WTC11 (cell line): ENCODE results near the gene PXN.
"Not testable (repeated sequence)": the region's sequence is repeated elsewhere in the genome, so short reads cannot be mapped to it uniquely, and the experiment has no call there.

Experiments
- CREM ChIP-seq: sonication (generic); formaldehyde crosslinking; IDR thresholded peaks from 2 replicates; pipeline ENCODE4 v1.8.1; 2022; ENCODE audit warnings: mild to moderate bottlenecking, missing genetic modification reagents, moderate library complexity
- CTCF ChIP-seq: fragments of 200-600 bp; IDR thresholded peaks from 2 replicates; pipeline ENCODE4 v1.8.0; 2022; ENCODE audit warnings: antibody characterized with exemption
- NR1H2 ChIP-seq: sonication (generic); formaldehyde crosslinking; IDR thresholded peaks from 2 replicates; pipeline ENCODE4 v1.9.0; 2021; ENCODE audit warnings: mild to moderate bottlenecking, moderate library complexity, missing genetic modification reagents
- ZNF317 ChIP-seq: sonication (generic); formaldehyde crosslinking; IDR thresholded peaks from 2 replicates; pipeline ENCODE4 v1.8.1; 2023; ENCODE audit warnings: low read depth, mild to moderate bottlenecking, moderate library complexity, missing genetic modification reagents, borderline replicate concordance

GRCh38 chr12:120236809-120237208 lies 28.7 kb downstream of the PXN start:
- not testable (repeated sequence) for TF ChIP-seq CREM (CRISPR knock-in tag); CTCF; ZNF317 (CRISPR knock-in tag); NR1H2 (CRISPR knock-in tag)
